Measurements from ENCODE around the gene NHSL1.
A peak's percentile ranks its signal among the peaks of the same experiment; 100 is the strongest.

Gene NHSL1

DNA sequence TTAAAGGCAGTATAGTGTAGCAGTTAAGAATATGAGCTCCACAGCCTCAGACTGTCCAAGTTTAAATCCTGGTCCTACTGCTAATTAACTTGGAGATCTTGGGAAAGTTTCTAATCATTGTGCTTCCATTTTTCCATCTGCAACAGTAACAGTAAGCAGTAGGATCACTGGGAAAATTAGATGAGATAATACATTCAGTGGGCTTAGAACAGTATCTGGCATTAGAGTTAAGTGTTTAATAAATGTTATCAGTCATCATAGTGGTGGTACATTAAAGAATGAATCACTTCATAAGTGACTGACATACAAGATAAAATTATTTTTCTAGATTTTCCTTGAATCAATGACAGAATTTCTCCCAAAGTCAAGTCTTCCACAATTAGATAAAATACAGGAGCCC is 5.0 kb downstream of the NHSL1 start:
- DNase-seq: no peak

DNA sequence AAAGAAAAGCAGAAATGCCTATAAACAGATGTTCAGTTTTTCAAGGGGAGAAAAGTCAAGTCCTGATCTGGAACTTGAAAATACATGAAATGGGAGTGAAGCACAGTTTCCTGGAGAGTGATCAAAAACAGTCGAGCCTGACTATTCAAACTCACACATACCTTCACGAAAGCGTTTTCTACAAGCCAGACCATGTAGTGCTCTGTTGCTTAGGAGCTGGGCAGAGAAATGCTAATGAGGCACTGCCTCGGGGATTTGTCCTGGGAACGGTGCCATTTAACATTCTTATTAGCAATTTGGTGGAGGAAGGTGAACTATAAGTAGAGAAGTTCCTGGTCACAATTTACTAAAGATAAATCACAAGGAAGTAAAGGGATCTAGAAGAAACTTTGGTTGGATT is 5.9 kb downstream of the NHSL1 start:
- no peak for DNase-seq

DNA sequence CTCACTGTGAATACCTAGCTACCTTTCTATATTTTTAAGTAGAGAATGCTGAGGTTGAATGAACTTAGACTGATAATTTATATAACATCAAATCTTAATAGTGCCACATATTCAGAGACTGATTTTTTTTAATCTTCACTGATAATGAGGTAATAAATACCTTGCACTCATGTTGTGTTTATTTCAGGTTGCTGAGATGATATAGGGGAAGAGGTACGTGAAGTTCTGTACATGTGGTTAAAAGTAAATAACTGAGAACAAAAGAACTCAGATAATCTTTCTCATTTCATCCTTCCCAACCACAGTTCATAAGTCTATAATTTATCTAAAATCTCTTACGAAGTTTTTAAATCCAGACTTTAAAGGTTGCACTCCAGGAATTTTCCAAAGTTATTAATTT is 6.4 kb downstream of the NHSL1 start:
- DNase-seq: no peak

DNA sequence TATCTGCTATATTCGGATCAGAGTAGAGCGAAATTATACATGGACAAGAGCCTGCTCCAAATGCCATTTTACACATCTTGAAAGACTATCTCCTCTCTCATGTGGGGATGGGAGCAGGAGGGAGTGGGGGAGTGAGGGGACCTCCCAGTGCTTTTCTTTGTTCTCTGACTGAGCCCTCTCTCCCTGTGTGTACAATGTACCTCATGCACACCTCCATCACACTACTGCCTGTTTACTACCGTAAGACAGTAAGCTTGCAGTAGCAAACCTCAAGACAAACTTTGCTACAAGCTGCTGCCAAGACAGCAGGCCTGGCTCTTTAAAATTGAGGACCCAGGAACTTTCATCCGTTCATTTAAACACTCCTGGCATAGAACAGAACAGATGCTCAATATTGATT is 7.2 kb downstream of the NHSL1 start:
- peak; percentile 12 to 19 for DNase-seq

DNA sequence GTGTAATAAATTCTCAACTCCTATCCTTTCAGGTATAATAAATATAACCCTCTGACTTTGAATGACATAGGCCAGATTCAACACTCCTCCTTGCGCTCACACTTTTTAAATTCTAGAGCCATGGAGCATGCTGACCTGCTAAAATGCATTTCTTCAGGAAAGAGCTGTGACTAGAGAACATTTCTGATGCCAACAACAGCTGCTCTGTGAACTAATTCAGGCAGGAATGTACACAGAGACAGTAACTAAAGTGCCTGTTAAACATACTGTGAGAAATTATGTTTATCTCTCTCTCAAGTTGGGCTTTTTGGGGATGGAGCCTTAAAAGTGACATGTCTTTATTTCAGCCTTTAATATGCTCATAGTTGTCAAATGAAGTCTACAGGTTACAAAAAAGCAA is 8.3 kb downstream of the NHSL1 start:
- no peak for DNase-seq

DNA sequence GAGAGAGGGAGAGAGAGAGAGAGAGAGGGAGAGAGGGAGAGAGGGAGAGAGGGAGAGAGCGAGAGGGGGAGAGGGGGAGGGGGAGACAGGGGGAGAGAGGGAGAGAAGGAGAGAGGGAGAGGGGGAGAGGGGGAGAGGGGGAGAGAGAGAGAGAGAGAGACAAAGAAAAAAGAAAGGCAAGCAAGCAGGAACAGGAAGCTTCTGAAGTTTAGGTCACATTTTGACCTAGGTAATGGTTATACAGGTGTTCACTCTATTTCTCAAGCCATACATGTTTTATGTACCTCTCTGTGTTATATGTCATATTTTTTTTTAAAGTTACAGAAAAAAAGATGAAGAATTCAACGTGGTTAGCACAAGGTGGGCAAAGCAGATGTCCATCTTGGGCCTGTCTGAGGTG is 9.4 kb downstream of the NHSL1 start:
- no peak for DNase-seq

DNA sequence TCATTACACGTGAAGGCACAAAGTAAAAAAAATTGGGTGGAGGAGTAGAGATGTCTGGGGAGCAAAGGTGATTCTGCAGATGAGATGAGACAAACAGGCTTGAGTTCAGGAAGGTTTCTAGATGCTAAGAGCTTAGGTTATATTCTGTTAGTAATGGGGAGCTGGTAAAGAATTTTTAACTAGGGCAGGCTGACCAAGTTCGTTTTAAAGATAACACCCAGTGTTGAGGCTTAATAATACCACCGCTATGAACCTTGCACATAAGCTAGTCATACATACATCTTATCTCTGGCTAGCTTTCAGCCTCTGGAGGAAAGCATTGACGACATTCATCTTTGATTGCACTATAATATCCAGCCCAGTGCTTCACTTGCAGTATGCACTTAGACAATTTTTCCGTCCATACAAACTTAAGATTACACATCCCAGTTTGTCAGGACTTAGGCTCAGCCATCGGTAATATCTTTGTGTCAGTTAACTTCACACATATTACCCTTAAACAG is 12.1 kb downstream of the NHSL1 start:
- no peak for DNase-seq

DNA sequence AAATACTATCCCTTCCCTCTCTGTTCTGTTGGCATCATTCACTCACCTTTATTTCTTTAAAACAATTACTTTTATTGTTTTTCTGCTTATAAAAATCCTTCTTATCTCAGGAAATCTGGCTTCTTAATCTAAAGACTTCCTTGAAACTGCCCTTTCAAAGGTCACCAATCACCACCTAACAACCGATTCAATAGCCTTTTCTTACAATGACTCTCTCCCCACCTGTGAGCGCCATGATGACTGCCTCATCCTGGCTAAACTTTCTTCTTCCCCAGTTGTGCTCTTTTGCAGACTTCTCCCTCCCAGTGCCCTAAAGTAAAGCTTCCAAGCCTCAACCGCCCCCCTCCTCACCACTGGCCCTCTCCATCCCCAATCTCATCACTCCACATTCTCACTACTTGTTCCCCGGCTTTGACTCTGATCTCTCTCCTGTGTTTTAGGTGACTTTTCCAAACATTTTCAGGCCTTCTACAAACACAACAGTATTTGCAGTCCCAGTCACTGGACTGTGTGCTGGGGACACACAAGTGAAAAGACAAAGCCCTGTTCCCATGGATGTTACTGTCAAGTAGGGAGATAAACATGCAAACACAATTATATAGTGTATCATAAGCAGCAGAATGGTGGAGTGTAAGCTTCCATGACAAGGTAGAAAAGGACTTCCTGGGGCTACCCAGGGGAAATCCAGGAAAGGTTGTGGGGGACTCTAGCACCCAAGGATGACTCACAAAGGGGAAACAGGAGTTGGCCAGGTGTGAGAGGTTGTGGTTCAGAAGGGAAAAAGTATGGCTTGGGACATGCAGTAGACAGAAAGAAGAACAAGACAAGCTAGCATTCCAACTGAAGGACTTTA is 12.8 kb downstream of the NHSL1 start:
- no peak for DNase-seq

DNA sequence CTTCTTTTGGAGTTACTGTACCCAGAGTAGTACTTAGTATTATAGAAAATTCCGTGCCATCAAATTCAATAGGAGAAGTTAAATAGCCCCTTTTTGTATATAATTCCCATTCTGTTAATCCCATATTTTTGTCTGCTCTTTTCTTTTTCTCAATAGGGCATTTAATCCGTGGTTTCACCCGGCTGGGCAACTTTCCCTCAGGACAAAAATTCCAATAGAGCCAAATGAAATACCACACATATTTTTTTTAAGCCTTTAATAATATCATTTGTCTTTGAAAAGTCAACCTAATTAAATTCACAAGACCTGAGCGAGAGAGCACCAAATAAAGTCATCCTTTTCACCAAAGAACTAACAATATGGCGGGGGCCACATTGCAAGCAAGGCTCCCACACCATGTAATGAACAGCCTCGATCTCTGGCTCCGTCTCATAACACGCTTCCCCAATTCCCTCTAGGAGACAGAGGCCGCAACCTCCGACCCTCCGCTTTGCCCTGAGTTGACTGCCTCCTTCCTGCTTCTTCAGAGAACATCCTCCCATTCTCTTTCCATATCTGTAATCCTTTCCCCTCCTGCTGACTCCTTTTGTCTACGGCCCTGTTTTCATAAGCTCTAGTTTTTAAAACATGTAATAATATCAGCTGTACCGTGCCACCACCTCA is 13.6 kb downstream of the NHSL1 start:
- no peak for DNase-seq

DNA sequence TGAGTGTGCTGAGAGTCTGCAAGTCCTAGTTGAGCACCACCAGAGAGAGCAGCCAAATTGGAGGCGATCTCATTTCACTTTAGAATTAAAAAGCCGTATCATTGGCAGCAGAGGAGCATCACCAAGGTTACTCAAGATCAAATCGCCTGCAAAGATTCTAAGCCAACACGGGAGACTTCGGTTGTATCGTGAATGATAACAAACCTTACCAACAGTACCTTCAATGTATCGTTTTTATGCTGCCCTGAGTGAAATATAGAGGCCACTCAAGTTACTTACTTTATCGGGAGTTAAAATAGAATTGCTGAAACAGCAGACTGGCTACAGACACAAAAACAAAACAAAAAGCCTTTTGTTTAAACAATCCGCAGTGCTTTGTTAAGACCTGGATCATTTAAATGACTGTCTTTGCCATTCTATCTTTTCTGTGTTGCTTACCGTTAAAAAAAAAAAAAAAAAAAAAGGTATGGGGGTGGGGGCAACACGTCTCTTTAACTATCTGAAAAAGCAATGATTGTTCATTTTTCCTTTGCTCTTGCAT is 14.2 kb downstream of the NHSL1 start:
- peak; percentile 14 to 31 for DNase-seq

DNA sequence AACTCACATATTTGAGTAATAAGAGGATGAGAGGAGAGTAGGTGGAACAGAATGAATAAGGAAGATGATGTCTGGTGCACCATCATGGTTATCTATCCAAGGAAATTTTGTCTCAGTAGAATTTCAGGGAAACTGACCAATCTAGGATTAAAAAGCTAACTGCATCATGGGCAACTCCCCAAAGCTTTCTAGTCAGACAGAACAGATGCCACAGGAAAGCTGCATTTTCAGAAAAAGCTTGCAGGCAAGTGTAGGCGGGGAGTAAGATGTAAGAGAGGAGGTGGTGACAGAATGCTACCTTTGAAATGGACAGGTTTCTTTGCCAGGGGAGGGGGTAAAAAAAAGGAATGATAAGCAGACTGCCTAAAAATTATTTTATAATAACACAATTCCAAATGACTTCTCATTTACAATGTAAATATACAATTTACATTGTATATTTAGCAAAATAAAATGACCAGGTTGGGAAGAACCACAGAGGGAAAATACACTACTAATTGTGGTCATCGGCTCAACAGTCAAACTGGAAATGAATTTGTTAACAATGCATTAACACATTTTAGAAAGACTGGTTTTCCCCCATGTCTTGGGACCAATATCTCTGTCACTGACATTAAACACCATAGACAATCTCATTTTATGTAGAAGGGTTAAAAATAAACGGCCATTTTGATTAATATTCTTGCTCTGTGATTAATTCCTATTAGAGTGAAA is 15.1 kb downstream of the NHSL1 start:
- DNase-seq: no peak

DNA sequence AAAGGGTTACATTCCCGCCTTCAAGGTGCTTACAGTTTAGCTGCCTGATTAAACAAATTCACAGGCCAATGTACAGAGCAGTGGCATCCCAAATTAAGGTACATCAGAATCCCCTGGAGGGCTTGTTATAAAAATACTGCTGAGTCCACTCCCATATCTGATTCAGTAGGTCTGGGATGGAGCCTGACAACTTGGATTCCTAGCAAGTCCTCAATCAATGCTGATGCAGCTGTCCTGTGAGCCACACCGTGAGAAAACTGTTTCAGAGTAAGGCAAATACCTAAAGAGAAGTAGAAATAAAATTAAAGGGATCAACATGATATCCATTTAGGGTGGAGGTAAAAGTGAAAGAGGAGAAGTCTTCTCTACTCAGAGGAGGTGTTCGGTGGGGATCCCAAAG is 16.5 kb downstream of the NHSL1 start:
- DNase-seq: no peak

DNA sequence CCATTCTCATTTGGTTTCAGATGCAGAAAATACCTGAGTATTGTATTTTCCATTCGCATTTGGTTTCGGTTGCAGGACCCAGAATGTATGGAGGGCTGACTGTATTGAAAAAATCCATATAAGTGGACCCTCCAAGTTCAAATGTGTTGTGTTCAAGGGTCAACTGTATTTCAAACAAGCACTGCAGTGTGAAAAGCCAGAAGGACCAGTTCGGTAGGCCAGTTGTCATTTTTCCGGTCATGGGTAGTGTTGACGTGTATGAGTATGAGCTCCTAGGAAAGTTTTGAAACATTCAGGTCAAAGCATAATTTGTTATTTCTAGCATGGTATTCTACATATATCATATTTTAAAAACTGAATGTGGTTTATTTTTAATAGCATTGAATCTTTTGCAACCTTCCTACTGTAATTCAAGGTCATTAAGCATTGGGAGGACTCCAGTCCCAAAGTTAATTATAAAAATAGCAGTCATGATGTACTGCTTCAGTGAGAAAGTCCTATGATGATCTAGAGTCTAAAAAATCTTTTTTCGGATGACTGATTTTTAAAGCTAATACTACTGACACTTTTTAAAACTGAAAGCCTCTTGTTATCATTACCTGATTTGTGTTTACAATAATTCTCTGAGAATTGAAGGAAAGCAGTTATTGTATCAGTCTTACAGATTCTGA is 18.9 kb downstream of the NHSL1 start:
- no peak for DNase-seq

DNA sequence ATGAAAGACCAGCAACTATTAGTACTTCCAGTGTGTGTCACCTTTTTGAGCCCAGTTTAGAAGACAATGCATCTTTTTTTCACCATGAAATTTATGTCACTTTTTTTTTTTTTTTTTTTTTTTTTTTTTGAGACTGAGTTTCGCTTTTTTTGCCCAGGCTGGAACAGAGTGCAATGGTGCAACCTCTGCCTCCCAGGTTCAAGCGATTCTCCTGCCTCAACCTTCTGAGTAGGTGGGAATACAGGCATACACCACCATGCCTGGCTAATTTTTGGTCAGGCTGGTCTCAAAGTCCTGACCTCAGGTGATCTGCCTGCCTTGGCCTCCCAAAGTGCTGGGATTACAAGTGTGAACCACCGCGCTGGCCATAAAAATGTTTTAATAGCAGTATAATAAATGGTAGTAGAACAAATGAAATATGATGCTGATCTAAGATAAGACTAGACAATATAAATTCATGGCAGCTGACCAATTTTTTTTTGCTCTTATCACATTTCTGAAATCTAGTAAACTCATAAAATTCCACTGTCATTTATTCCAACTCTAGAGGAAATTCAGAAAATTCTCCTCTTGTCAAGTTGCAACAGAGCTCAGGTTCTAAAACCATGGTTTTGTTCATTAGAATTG is 21.3 kb downstream of the NHSL1 start:
- no peak for DNase-seq

DNA sequence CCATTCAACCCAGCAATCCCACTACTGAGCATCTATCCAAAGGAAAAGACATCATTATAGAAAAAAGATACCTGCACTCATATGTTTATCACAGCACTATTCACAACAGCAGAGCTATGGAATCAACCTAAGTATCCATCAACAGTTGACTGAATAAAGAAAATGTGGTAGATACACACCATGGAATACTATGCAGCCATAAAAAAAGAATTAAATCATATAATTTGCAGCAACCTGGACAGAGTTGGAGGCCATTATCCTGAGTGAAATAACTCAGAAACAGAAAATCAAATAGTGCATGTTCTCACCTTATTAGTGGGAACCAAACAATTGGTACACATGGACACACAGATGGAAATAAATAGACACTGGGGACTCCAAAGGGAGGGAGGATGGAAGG is 23.2 kb downstream of the NHSL1 start:
- DNase-seq: no peak

DNA sequence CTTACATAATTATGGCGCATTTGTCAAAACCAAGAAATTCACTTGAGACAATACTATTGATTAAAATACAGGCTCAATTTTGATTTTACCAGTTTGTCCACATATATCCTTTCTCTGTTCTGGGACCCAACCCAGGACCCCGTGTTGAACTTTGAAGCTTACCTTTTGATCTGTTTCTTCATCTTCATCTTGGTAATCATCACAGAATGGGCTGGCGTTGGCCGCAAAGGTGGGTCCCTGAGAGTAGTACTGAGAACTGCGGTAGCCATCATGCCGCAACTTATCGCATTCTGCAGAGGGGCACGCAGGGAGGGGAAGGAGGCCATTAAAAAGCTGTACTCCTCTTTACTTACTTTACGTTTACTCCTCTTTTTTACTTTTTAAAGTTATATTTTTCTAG is 26.1 kb downstream of the NHSL1 start:
- DNase-seq: no peak

DNA sequence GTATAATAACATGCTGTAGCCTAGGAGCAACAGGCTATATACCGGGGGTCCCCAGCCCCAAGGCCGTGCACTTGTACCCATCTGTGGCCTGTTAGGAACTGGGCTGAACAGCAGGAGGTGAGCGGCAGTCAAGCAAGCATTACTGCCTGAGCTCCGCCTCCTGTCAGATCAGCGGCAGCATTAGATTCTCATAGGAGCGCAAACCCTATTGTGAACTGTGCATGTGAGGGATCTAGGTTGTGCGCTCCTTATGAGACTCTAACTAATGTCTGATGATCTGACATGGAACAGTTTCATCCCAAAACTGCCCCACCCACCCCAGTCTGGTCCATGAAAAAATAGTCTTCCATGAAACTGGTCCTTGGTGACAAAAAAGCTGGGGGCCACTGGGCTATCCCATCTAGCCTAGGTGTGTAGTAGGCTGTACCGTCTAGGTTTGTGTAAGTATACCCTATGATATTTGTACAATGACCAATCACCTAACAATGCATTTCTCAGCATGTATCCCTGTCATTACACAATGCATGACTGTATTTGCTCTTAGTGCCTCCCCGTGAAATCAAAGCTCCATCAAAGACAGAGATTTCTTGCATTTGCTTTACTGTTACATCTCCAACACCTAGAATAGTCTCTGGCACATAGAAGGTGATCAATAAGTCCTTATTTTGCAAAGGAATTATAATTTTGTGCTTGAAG is 30.8 kb downstream of the NHSL1 start:
- no peak for DNase-seq

DNA sequence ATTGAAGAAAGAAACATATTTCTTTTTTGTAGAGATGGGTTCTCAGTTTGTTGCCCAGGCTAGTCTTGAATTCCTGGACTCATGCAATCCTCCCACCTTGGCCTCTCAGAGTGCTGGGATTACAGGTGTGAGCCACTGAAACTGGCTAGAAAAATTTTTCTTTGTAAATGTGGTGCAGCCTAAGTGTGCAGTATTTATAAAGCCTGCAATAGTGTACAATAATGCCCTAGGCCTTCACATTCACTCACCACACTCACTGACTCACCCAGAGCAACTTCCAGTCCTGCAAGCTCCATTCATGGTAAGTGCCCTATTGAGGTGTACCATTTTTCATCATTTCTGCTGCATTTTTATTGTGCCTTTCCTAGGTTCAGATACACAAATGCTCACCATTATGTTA is 31.4 kb downstream of the NHSL1 start:
- DNase-seq: no peak

DNA sequence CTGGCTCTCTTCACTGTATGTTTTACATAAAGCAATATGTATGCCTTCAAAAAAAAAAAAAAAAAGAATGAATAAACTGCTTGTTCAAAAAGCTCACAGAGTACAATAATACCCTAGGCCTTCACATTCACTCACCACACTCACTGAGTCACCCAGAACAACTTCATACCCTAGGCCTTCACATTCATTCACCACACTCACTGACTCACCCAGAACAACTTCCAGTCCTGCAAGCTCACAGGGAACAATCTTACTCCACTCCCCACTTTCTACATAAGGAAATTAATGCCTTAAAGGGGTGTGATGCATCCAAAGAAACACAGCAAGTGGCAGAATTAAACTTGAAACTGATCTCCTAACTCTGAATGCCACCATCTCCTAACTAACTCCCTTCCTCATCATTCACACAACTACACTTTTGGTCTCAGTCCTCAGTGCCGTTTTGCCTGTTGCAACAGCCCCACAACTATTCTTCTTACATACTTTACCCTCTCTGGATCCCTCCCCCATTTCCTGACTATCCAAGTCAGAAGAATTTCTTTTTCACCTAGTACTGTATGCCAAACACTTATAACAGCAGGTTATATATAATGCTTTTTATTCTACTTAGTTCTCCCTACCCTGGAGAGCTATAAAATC is 34.2 kb downstream of the NHSL1 start:
- no peak for DNase-seq

DNA sequence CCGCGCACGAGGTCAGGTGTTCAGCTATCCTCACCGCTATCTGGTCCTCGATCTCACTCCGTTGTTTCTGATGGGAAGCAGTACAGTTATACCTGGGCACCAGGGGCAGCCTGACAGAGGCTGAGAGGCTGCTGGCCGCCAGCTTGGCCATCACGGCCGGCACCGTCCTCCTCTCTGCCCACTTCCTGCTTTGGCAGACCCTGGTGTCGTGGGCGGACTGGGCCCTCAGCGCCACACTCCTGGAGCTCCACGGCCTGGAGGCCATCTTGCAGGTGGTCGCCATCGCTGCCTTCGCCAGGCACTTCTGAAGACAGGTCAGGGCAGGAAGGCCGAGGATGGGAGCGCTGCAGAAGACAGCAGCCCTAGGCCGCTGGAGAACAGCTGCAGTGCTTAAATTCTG is 35.2 kb downstream of the NHSL1 start:
- DNase-seq: no peak

DNA sequence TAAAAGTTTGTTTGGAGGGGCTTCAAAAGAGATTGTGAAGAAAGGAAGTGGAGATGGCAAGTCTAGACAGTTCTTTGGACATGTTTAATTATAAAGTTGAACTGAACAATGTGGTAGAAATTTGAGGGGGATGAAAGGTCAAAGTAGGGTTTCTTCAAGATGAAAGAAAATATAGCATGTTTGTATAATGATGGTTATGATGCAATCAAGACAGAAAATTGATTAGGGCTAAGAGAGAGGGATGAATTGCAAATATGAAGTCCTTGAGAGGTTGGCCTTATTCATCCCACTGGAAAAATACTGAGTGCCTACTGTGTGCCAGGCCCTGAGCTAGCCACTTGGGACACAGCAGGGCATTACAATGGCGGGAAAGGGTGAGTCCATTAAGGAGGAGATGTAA is 37.6 kb downstream of the NHSL1 start:
- DNase-seq: no peak
